ENCODE data around the gene SUN5.

DNA sequence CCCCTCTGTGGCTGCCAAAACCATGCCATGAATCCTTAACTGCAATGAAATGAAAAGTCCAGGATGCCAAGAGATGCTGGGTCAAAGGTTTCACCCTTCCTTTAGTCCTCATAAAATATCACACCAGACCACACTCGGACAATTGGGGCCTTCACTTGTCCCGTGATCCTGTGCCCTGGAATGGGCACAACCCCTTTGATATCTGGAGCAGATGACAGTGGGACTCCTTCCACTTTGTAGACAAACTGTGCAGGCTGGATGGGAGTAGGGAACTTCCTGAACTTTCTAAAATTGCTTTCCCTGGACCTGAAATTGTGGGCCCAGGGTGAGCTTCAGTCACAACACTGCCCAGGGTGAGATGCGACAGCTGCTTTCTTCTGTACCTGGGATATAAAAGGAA lies 17.6 kb upstream of the SUN5 start:
- TF ChIP-seq, protein P1, sequence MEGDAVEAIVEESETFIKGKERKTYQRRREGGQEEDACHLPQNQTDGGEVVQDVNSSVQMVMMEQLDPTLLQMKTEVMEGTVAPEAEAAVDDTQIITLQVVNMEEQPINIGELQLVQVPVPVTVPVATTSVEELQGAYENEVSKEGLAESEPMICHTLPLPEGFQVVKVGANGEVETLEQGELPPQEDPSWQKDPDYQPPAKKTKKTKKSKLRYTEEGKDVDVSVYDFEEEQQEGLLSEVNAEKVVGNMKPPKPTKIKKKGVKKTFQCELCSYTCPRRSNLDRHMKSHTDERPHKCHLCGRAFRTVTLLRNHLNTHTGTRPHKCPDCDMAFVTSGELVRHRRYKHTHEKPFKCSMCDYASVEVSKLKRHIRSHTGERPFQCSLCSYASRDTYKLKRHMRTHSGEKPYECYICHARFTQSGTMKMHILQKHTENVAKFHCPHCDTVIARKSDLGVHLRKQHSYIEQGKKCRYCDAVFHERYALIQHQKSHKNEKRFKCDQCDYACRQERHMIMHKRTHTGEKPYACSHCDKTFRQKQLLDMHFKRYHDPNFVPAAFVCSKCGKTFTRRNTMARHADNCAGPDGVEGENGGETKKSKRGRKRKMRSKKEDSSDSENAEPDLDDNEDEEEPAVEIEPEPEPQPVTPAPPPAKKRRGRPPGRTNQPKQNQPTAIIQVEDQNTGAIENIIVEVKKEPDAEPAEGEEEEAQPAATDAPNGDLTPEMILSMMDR (IDR thresholded peaks at IDR 0.05; ENCODE audit: low read depth, low read length, poor library complexity, severe bottlenecking): no peak
- TF ChIP-seq EZH2phosphoT487 (IDR thresholded peaks at IDR 0.05; ENCODE audit: borderline replicate concordance, low read length): no peak

All from DOHH2 (cell line).